Measurements from ENCODE around the gene HADHA.

GRCh38 chr2:26284132-26284531 lies 39.7 kb upstream of the HADHA start:
- TF ChIP-seq CTCF (IDR thresholded peaks at IDR 0.05) (no peak), SIN3A (IDR thresholded peaks at IDR 0.05; ENCODE audit: borderline replicate concordance, low read depth, low read length) (no peak), RAD21 (IDR thresholded peaks at IDR 0.05; ENCODE audit: low read length) (no peak), TEAD4 (IDR thresholded peaks at IDR 0.05; ENCODE audit: borderline replicate concordance, insufficient read depth) (no peak), EP300 (IDR thresholded peaks at IDR 0.05; ENCODE audit: borderline replicate concordance in 1 of 2, low read depth in 1 of 2, low read length in 1 of 2) (no peak), TAF1 (IDR thresholded peaks at IDR 0.05; ENCODE audit: borderline replicate concordance, low read depth, low read length) (no peak), SMC3 (IDR thresholded peaks at IDR 0.05; ENCODE audit: low read depth, low read length) (no peak), MXI1 (IDR thresholded peaks at IDR 0.05; ENCODE audit: low read depth, low read length) (no peak), POLR2AphosphoS5 (IDR thresholded peaks at IDR 0.05; ENCODE audit: low read depth, low read length) (no peak), USF1 (IDR thresholded peaks at IDR 0.05; ENCODE audit: borderline replicate concordance, low read depth) (no peak)
- TF ChIP-seq, protein P1, sequence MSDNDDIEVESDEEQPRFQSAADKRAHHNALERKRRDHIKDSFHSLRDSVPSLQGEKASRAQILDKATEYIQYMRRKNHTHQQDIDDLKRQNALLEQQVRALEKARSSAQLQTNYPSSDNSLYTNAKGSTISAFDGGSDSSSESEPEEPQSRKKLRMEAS (IDR thresholded peaks at IDR 0.05; ENCODE audit: low read depth): no peak
- TF ChIP-seq, protein P2, sequence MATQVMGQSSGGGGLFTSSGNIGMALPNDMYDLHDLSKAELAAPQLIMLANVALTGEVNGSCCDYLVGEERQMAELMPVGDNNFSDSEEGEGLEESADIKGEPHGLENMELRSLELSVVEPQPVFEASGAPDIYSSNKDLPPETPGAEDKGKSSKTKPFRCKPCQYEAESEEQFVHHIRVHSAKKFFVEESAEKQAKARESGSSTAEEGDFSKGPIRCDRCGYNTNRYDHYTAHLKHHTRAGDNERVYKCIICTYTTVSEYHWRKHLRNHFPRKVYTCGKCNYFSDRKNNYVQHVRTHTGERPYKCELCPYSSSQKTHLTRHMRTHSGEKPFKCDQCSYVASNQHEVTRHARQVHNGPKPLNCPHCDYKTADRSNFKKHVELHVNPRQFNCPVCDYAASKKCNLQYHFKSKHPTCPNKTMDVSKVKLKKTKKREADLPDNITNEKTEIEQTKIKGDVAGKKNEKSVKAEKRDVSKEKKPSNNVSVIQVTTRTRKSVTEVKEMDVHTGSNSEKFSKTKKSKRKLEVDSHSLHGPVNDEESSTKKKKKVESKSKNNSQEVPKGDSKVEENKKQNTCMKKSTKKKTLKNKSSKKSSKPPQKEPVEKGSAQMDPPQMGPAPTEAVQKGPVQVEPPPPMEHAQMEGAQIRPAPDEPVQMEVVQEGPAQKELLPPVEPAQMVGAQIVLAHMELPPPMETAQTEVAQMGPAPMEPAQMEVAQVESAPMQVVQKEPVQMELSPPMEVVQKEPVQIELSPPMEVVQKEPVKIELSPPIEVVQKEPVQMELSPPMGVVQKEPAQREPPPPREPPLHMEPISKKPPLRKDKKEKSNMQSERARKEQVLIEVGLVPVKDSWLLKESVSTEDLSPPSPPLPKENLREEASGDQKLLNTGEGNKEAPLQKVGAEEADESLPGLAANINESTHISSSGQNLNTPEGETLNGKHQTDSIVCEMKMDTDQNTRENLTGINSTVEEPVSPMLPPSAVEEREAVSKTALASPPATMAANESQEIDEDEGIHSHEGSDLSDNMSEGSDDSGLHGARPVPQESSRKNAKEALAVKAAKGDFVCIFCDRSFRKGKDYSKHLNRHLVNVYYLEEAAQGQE (IDR thresholded peaks at IDR 0.05; ENCODE audit: low read depth, low read length): no peak

Data from SK-N-SH (cell line).